ENCODE results near the gene TRIM50.

DNA sequence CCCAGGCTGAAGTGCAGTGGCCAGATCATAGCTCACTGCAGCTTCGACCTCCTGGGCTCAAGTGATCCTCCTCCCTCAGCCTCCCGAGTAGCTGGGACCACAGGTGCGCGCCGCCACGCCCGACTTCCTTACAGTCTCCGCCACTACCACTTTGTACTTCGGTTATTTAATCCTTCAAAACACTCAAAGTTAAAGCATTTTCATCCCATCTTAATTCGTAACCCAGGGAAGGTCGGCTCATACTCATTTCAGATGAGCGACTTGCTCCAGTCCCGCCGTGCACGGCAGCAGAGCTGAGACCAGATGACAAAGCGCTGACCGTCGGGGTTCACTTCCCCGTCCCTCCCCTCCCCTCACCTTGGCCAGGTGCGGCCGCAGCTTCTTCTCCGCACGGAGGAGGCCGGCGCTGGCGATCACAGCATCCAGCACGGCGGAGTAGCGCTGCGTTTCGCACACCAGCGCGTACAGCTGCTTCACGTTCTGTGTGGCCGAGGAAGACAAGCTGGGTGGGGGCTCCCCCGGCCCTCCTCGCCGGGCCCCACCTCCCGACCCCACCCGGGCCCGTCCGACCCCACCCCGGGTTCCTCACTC, 19.7 kb downstream of the TRIM50 start:
- TF ChIP-seq HNRNPUL1 (IDR thresholded peaks at IDR 0.05; ENCODE audit: low read depth, low read length) (no peak), EED (CRISPR knock-in tag; IDR thresholded peaks at IDR 0.05) (no peak), SUZ12 (IDR thresholded peaks at IDR 0.05; ENCODE audit: low read depth, low read length) (no peak), ZNF24 (IDR thresholded peaks at IDR 0.05) (no peak), TAF1 (CRISPR knock-in tag; IDR thresholded peaks at IDR 0.05) (no peak; the same call in 1 of the 2 replicates), FOXA1 (IDR thresholded peaks at IDR 0.05) (no peak), FOXA1 (CRISPR knock-in tag; IDR thresholded peaks at IDR 0.05) (no peak), ZNF547 (CRISPR knock-in tag; IDR thresholded peaks at IDR 0.05) (no peak), POLR2A (IDR thresholded peaks at IDR 0.05; ENCODE audit: insufficient read depth in 1 of 2, low read depth in 2 of 2, low read length in 2 of 2) (no peak), NR1H2 (CRISPR knock-in tag; IDR thresholded peaks at IDR 0.05; ENCODE audit: borderline replicate concordance, low read depth) (no peak)
- TF ChIP-seq, protein P1, sequence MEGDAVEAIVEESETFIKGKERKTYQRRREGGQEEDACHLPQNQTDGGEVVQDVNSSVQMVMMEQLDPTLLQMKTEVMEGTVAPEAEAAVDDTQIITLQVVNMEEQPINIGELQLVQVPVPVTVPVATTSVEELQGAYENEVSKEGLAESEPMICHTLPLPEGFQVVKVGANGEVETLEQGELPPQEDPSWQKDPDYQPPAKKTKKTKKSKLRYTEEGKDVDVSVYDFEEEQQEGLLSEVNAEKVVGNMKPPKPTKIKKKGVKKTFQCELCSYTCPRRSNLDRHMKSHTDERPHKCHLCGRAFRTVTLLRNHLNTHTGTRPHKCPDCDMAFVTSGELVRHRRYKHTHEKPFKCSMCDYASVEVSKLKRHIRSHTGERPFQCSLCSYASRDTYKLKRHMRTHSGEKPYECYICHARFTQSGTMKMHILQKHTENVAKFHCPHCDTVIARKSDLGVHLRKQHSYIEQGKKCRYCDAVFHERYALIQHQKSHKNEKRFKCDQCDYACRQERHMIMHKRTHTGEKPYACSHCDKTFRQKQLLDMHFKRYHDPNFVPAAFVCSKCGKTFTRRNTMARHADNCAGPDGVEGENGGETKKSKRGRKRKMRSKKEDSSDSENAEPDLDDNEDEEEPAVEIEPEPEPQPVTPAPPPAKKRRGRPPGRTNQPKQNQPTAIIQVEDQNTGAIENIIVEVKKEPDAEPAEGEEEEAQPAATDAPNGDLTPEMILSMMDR (CRISPR knock-in tag; IDR thresholded peaks at IDR 0.05) = peak; percentile 4; the same call in 1 of the 2 replicates
- TF ChIP-seq, protein P2, sequence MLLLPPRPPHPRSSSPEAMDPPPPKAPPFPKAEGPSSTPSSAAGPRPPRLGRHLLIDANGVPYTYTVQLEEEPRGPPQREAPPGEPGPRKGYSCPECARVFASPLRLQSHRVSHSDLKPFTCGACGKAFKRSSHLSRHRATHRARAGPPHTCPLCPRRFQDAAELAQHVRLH (CRISPR knock-in tag; IDR thresholded peaks at IDR 0.05; ENCODE audit: borderline replicate concordance, low read depth) = no peak
